K562 (cell line): ENCODE results near the gene SAA2. TPM values are rescaled to one million over a fixed set of nuclear protein-coding genes. Genes with fewer than 3 reads are reported as not detected.

Source experiments
- ATAC-seq: fragments of 200-7000 bp; cut with Tn5 transposase; 3 replicates; pipeline ENCODE4 v1.9.1; 2020; ENCODE audit warnings: moderate library complexity
- BruUV-seq: library from RNA; stranded (reverse); fragments of 400-500 nt; replicated peaks from 2 replicates; lab custom pipeline; 2021; lab: Mats Ljungman, UMichigan
- CTCF ChIA-PET: fragments of 300-600 bp; formaldehyde crosslinking; extraction: SDS; loops from one replicate; lab custom pipeline; 2021; ENCODE audit warnings: low intra/inter-chr PET ratio; lab: Yijun Ruan, JAX
- POLR2A ChIA-PET: fragments of 300-600, 350-650 bp; sonication (Branson Sonifier 250); formaldehyde crosslinking; extraction: SDS; loops from one replicate; lab custom pipeline; 2021; ENCODE audit warnings: antibody characterized with exemption, inconsistent platforms; lab: Yijun Ruan, JAX
- DNase-seq, 4 experiments: peaks; one replicate each; pipeline versions ENCODE4 v3.0.0 to v3.0.0-alpha.2; 2011 to 2018; ENCODE audit warnings: low spot score in 3 of 4, mixed read lengths in 3 of 4; ENCODE audit errors: extremely low read depth in 1 of 4
- FAIRE-seq: peaks from 2 replicates; lab custom pipeline; 2011; peaks lifted over from hg19 to GRCh38; lab: Jason Lieb, UNC
- H2AFZ ChIP-seq: 2 replicates; pipeline ENCODE4 v1.6.0; 2011; ENCODE audit warnings: low read depth, low read length, control low read depth, inconsistent platforms
- H3K27ac ChIP-seq: fragments of 200-600 bp; 3 replicates; pipeline ENCODE4 v1.8.0; 2011; ENCODE audit warnings: low read depth, mild to moderate bottlenecking, control low read depth, inconsistent platforms, low read length, moderate library complexity, mixed read lengths; ENCODE audit errors: extremely low read depth
- H3K27me3 ChIP-seq, 2 experiments: fragments of 300-600 bp in 1 of 2; 2 replicates in 1 of 2; 3 replicates in 1 of 2; pipeline versions ENCODE4 v1.6.0 to v1.8.0; 2011; ENCODE audit warnings: inconsistent platforms in 2 of 2, low read length in 2 of 2, mild to moderate bottlenecking in 1 of 2, mixed read lengths in 1 of 2, moderate library complexity in 1 of 2; ENCODE audit not compliant: control insufficient read depth in 2 of 2, insufficient read depth in 2 of 2
- H3K36me3 ChIP-seq: fragments of 300-600 bp; 3 replicates; pipeline ENCODE4 v1.8.0; 2011; ENCODE audit warnings: mild to moderate bottlenecking, low read length, inconsistent platforms; ENCODE audit not compliant: control insufficient read depth, insufficient read depth
- H3K4me1 ChIP-seq, 2 experiments: fragments of 200-600 bp in 1 of 2; replicated peaks in 1 of 2; 2 replicates in 1 of 2; 3 replicates in 1 of 2; pipeline versions ENCODE4 v1.5.1 to v1.8.0; 2011; ENCODE audit warnings: inconsistent platforms in 2 of 2, low read length in 2 of 2, mild to moderate bottlenecking in 1 of 2, mixed read lengths in 1 of 2, moderate library complexity in 1 of 2; ENCODE audit not compliant: control insufficient read depth in 2 of 2, insufficient read depth in 2 of 2
- H3K4me2 ChIP-seq: 2 replicates; pipeline ENCODE4 v1.6.1; 2011; ENCODE audit warnings: low read length, control low read depth, inconsistent platforms, mixed read lengths; ENCODE audit not compliant: insufficient read depth
- H3K4me3 ChIP-seq: fragments of 200-600 bp; sonication (generic), shearing (Covaris generic); 2 replicates; pipeline ENCODE4 v1.5.1; 2016; ENCODE audit warnings: control low read depth, inconsistent platforms
- H3K79me2 ChIP-seq: fragments of 200-600 bp; 3 replicates; pipeline ENCODE4 v1.8.0; 2011; ENCODE audit warnings: low read length, inconsistent platforms; ENCODE audit not compliant: control insufficient read depth, insufficient read depth
- H3K9ac ChIP-seq, 2 experiments: 2 replicates each; pipeline versions ENCODE4 v1.6.0 to v1.6.1; 2011; ENCODE audit warnings: low read depth in 2 of 2, low read length in 2 of 2, control low read depth in 1 of 2, inconsistent platforms in 1 of 2, mild to moderate bottlenecking in 1 of 2, mixed read lengths in 1 of 2; ENCODE audit not compliant: insufficient read depth in 1 of 2
- H3K9me1 ChIP-seq: one replicate; pipeline ENCODE4 v1.6.0; 2011; ENCODE audit warnings: inconsistent platforms, mild to moderate bottlenecking, low read length, moderate library complexity; ENCODE audit not compliant: control insufficient read depth, insufficient read depth
- H3K9me3 ChIP-seq: replicated peaks from 2 replicates; pipeline ENCODE4 v1.5.1; 2011; ENCODE audit warnings: low read depth, low read length, inconsistent platforms; ENCODE audit not compliant: control insufficient read depth, insufficient read depth
- H4K20me1 ChIP-seq: replicated peaks from 2 replicates; pipeline ENCODE4 v1.6.1; 2011; ENCODE audit warnings: low read length, inconsistent platforms, mixed read lengths; ENCODE audit not compliant: control insufficient read depth, insufficient read depth
- BCL6 ChIP-seq: fragments of 250-450 bp; sonication (Bioruptor Pico); IDR thresholded peaks from 2 replicates; pipeline ENCODE4 v1.4.0; 2020
- CHD7 ChIP-seq: fragments of 200-600 bp; sonication (generic); IDR thresholded peaks from one replicate; pipeline ENCODE4 v1.6.1; 2012; ENCODE audit warnings: mild to moderate bottlenecking, low read depth, low read length, inconsistent platforms
- KAT8 ChIP-seq: fragments of 450-650 bp; IDR thresholded peaks from 2 replicates; pipeline ENCODE4 v1.6.1; 2016; ENCODE audit warnings: low read depth, mild to moderate bottlenecking
- MED1 ChIP-seq: sonication (generic); formaldehyde crosslinking; IDR thresholded peaks from 2 replicates; pipeline ENCODE4 v1.8.1; 2023; ENCODE audit warnings: missing genetic modification reagents, borderline replicate concordance
- WGBS: fragments of 100-300 bp; shearing (Covaris generic); methylation state at CpG from one replicate; pipeline ENCODE4 v1.1.6; 2016; ENCODE audit warnings: low coverage, mixed read lengths; ENCODE audit not compliant: insufficient coverage; ENCODE audit errors: missing lambda C conversion rate; 5-methylcytosine and 5-hydroxymethylcytosine counted together
- in situ Hi-C: fragments of 300-500 bp; cut with MboI; formaldehyde crosslinking; loops from 4 replicates; pipeline ENCODE4 v1.15.0; 2018; ENCODE audit warnings: inconsistent platforms, mixed read lengths
- intact Hi-C: fragments of 100-400 bp; cut with micrococcal nuclease; formaldehyde crosslinking; loops from 2 replicates; pipeline ENCODE4 v1.14.2; 2022
- polyA plus RNA-seq, 8 experiments: library from polyadenylated mRNA; depleted of rRNA in 4 of 8; stranded (reverse) in 5 of 8; unstranded in 3 of 8; fragments of >200 nt; fragmentation: Nextera tagmentation in 2 of 8; fragmentation: Illumina TruSeq in 1 of 8; extraction: Ambion mirVana in 2 of 8; extraction: Trizol in 1 of 8; gene quantifications; 2 replicates each; pipeline versions ENCODE4 v1.2.1 to v1.2.3, GENCODE V29; 2011 to 2014; ENCODE audit warnings: inconsistent platforms in 1 of 8, missing spikeins in 1 of 8
- total RNA-seq, 7 experiments: library from RNA; depleted of rRNA in 6 of 7; stranded (reverse); fragments of >200 nt in 6 of 7; fragmentation: Illumina TruSeq in 2 of 7; extraction: Trizol in 2 of 7; gene quantifications; 2 replicates each; pipeline versions ENCODE4 v1.2.1 to v1.2.3, GENCODE V29; 2011 to 2021; ENCODE audit warnings: low replicate concordance in 1 of 7
- TF ChIP-seq, protein P1 (sequence below): IDR thresholded peaks from 2 replicates; pipeline ENCODE4 v1.6.1; 2011; ENCODE audit not compliant: insufficient read length; ENCODE audit errors: extremely low read depth
- TF ChIP-seq, protein P2 (sequence below): fragments of 250-450 bp; sonication (Bioruptor Pico); IDR thresholded peaks from 2 replicates; pipeline ENCODE4 v1.5.0; 2021; ENCODE audit warnings: mild to moderate bottlenecking, moderate library complexity

The SAA2 gene
- total and polyA plus RNA-seq, 9 of the 15 experiments (the other 6 are each of a cell fraction or from before 2014, with no cell fraction given), result 4.6 TPM; not detected in 8

GRCh38 chr11:18253778-18254338, 5.4 kb upstream of the SAA2 start:
- intact Hi-C loops (no loop called here), in situ Hi-C loops (loop anchor here (10.0 kb wide), 1 partner anchor 401 kb away; no protein-coding TSS in a partner anchor)
- Histone ChIP-seq H3K9ac (no peak overlapping the region), H2AFZ (no peak overlapping the region), H3K79me2 (no peaks in the 10 kb centered on the region), H3K9me3 (no peaks in the 10 kb centered on the region), H4K20me1 (no peaks in the 10 kb centered on the region; the same call in 1 of the 2 replicates), H3K4me1 (no peaks in the 10 kb centered on the region), H3K27me3 (peaks cover 30 to 45% of the 10 kb centered on the region in 2 experiments), H3K27ac (no peak overlapping the region), H3K4me3 (no peak overlapping the region), H3K4me2 (no peak overlapping the region), H3K9me1 (no peaks in the 10 kb centered on the region), H3K36me3 (no peaks in the 10 kb centered on the region)
- ChIA-PET POLR2A (no interaction called here), CTCF (no interaction called here)
- no peak for ATAC-seq
- DNase-seq, result no peak
- no peak for FAIRE-seq
- BruUV-seq, result no TSS peak
- 5% methylated on average over 10 of the region's 11 CpGs for WGBS
- TF ChIP-seq KAT8 (no peak), MED1 (CRISPR knock-in tag) (no peak), CHD7 (no peak), BCL6 (CRISPR knock-in tag) (no peak)
- TF ChIP-seq, protein P1, sequence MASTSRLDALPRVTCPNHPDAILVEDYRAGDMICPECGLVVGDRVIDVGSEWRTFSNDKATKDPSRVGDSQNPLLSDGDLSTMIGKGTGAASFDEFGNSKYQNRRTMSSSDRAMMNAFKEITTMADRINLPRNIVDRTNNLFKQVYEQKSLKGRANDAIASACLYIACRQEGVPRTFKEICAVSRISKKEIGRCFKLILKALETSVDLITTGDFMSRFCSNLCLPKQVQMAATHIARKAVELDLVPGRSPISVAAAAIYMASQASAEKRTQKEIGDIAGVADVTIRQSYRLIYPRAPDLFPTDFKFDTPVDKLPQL, result no peak
- TF ChIP-seq, protein P2, sequence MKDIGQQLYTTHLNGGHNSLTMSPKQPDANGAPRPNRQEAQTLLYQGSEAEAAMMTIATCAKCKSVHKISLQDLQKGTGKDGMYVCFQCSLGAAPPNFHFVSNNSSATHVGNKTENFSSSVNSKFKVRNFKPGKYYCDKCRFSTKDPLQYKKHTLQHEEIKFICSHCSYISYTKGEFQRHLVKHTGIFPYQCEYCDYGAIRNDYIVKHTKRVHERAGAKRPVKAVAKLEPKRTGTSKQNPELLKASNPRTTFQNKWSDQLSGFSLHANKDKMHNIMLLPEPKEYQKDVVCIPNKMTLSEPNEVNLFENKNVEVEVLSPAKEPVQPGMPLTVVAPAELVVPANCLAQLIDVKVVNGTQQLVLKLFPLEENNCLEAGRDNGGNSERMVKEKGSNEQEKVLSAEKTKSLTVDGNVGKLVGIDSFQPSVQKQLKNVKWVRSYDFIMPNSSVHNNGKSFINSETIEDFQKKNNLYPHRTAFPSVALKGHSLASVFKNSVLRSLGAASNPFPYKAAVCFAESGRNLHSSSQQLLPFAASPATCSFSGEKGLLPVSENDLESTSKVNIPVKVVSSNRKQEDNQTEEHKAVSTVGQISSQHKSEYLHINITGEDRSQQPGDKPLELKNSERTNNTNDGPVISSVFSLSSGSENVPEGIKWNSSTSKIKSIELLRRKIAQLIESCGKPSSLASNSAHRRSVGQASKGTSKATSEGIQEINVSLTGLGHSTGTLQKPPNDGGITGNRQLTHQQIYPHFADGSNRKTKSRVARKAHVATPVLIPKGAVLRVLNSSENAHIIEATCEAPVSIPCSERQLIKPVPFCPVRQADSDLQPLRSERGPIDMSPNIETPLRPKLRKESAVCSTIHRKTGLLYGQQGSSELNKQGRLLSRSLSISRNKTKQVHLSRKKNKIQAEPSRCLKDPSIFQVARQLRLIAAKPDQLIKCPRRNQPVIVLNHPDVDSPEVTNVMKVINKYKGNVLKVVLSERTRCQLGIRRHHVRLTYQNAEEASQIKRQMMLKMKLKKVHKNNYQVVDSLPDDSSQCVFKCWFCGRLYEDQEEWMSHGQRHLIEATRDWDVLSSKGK (CRISPR knock-in tag), result no peak
